Effector CD8-positive, alpha-beta T cell (primary cell): ENCODE results near the gene NDRG2.
"Not testable (repeated sequence)": the region's sequence is repeated elsewhere in the genome, so short reads cannot be mapped to it uniquely, and the experiment has no call there.

Source experiments
- DNase-seq: peaks from one replicate; lab custom pipeline; 2025; lab: John Stamatoyannopoulos, UW

The NDRG2 gene

GRCh38 chr14:21003788-21004346, 21.0 kb downstream of the NDRG2 start:
- DNase-seq, result no peak

GRCh38 chr14:21001218-21001617, 23.6 kb downstream of the NDRG2 start:
- DNase-seq, result no peak

GRCh38 chr14:20999591-20999990, 25.3 kb downstream of the NDRG2 start:
- DNase-seq, result no peak

GRCh38 chr14:20998674-20999366, 26.0 kb downstream of the NDRG2 start, which contains the start of gene SLC39A2:
TSS of gene SLC39A2 (plus strand) at chr14:20999293. CDS start at chr14:20999447, 154 bp downstream.
- no peak for DNase-seq

GRCh38 chr14:20998139-20998538, 26.7 kb downstream of the NDRG2 start:
- DNase-seq, result no peak

GRCh38 chr14:20997564-20997963, 27.3 kb downstream of the NDRG2 start:
- DNase-seq, result no peak

GRCh38 chr14:20997115-20997514, 27.7 kb downstream of the NDRG2 start:
- no peak for DNase-seq

GRCh38 chr14:20996521-20996920, 28.3 kb downstream of the NDRG2 start:
- no peak for DNase-seq

GRCh38 chr14:20989787-20990600, 34.9 kb downstream of the NDRG2 start, which contains the start of gene METTL17:
TSS of gene METTL17 (plus strand) at chr14:20989980. CDS start at chr14:20990003, 23 bp downstream.
- DNase-seq, result peak; percentile 72

- DNase-seq, result no peak
Measured at GRCh38 chr14:20989471-20989786, 35.4 kb downstream of the NDRG2 start.

GRCh38 chr14:20988717-20989470, 36.0 kb downstream of the NDRG2 start:
- DNase-seq, result no peak

- DNase-seq, result no peak
Measured at GRCh38 chr14:20986811-20987210, 38.0 kb downstream of the NDRG2 start.

- DNase-seq, result not testable (repeated sequence)
Measured at GRCh38 chr14:20985650-20986049, 39.2 kb downstream of the NDRG2 start.

- no peak for DNase-seq
Measured at GRCh38 chr14:20982646-20983369, 42.1 kb downstream of the NDRG2 start.

- no peak for DNase-seq
Measured at GRCh38 chr14:20980906-20981305, 44.0 kb downstream of the NDRG2 start.

- no peak for DNase-seq
Measured at GRCh38 chr14:20978687-20979086, 46.2 kb downstream of the NDRG2 start.

GRCh38 chr14:20976291-20976690, 48.6 kb downstream of the NDRG2 start:
- no peak for DNase-seq

GRCh38 chr14:20973501-20973900, 51.4 kb downstream of the NDRG2 start:
- DNase-seq, result no peak

GRCh38 chr14:20971705-20972021, 53.2 kb downstream of the NDRG2 start:
- DNase-seq, result no peak

GRCh38 chr14:20970983-20971704, 53.7 kb downstream of the NDRG2 start:
- peak; percentile 62 for DNase-seq

- no peak for DNase-seq
Measured at GRCh38 chr14:20970647-20970982, 54.2 kb downstream of the NDRG2 start.
